ENCODE data around the gene LPP.

DNA sequence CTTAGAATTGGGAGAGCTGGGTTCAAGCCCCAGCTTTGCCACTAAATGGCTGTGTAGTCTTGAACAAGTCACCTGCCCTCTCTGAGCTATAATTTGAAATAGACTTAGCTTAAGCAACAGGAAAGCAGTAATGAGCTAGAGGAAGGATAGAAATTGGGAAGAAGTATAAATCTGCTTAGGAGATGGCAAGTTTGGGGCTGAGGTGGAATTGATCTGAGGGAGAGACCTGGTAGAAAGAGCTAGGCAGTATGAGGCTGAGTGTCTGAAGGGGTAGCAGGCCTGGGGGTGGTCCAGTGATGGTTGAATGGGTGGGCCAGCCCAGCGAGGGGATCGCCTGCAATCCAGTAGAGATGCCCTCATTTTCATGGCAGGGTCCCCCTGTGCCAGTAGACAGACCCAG lies 22.9 kb downstream of the LPP start:
- TF ChIP-seq, protein P1, sequence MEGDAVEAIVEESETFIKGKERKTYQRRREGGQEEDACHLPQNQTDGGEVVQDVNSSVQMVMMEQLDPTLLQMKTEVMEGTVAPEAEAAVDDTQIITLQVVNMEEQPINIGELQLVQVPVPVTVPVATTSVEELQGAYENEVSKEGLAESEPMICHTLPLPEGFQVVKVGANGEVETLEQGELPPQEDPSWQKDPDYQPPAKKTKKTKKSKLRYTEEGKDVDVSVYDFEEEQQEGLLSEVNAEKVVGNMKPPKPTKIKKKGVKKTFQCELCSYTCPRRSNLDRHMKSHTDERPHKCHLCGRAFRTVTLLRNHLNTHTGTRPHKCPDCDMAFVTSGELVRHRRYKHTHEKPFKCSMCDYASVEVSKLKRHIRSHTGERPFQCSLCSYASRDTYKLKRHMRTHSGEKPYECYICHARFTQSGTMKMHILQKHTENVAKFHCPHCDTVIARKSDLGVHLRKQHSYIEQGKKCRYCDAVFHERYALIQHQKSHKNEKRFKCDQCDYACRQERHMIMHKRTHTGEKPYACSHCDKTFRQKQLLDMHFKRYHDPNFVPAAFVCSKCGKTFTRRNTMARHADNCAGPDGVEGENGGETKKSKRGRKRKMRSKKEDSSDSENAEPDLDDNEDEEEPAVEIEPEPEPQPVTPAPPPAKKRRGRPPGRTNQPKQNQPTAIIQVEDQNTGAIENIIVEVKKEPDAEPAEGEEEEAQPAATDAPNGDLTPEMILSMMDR (IDR thresholded peaks at IDR 0.05), result no peak
- no peak for TF ChIP-seq POLR2A (IDR thresholded peaks at IDR 0.05)
